ENCODE measurements around the gene GNAQ.

GRCh38 chr9:77899679-77900354, 131.8 kb downstream of the GNAQ start:
- TF ChIP-seq GATA3 (IDR thresholded peaks at IDR 0.05; ENCODE audit: low read depth, low read length), result no peak
- TF ChIP-seq GATA2 (IDR thresholded peaks at IDR 0.05; ENCODE audit: low read depth, low read length), result no peak

All from SH-SY5Y (cell line).